Measurements from ENCODE around the gene SAMD3. TPM values are rescaled to one million over a fixed set of nuclear protein-coding genes. Genes with fewer than 3 reads are reported as not detected.

SAMD3 gene
- total RNA-seq, 1 experiment from 2014 or later, result 7.5 TPM

DNA sequence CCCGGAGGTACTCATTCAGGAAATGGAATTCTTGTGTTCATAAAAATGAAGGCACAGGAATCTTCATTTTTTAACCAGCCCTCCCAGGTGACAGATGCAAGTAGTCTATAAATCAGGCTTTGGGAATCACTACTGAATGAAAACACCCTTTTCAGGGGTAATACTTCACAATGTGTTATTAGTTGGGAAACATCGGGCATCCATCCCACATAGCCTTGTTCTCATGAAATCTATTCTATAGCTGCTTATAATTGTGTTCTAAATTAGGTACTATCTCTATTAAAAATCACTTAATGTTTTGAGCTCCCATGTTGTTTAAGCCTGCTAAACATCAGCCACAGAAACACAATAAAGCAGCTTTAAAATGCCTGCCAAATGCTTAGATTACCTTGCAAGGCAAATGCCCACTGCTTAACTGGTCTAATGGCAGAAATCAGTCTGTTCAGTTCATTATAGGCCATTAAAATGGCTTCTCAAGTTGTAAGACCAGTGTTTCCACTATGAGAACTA lies 109.5 kb downstream of the SAMD3 start:
- Histone ChIP-seq H3K27ac (ENCODE audit: low read depth, low read length) (no peak overlapping the region), H3K9me2 (ENCODE audit: insufficient read depth) (no peaks in the 10 kb centered on the region), H3K4me2 (ENCODE audit: low read length) (no peak overlapping the region), H3K79me2 (ENCODE audit: insufficient read depth, low read length) (no peaks in the 10 kb centered on the region), H3K9me3 (ENCODE audit: control insufficient read depth in 1 of 2, insufficient read depth in 1 of 2, low read depth in 1 of 2, low read length in 2 of 2) (no peaks in the 10 kb centered on the region), H3K27me3 (ENCODE audit: insufficient read depth, low read length) (no peaks in the 10 kb centered on the region), H4K20me1 (ENCODE audit: insufficient read depth) (no peaks in the 10 kb centered on the region), H3K9ac (ENCODE audit: low read length) (no peak overlapping the region), H3K36me3 (ENCODE audit: control insufficient read depth in 1 of 2, insufficient read depth in 2 of 2, low read length in 2 of 2) (peaks cover 0 to 2% of the 10 kb centered on the region in 2 experiments; a peak in 1 of 4 replicates), H2AFZ (ENCODE audit: low read depth, low read length, poor library complexity, severe bottlenecking) (no peak overlapping the region), H3K4me1 (ENCODE audit: control insufficient read depth in 1 of 2, insufficient read depth in 2 of 2, low read length in 2 of 2) (no peaks in the 10 kb centered on the region), H3K4me3 (replicated peaks in 1 of 2; ENCODE audit: low read depth in 1 of 2, low read length in 2 of 2) (no peak overlapping the region)
- intact Hi-C loops (cut with micrococcal nuclease), result no loop called here
- no peak for ATAC-seq
- ChIA-PET POLR2A (no interaction called here), RAD21 (ENCODE audit: low non-redundant PET in 1 of 2, low total read pairs in 2 of 2, uncharacterized antibody in 2 of 2, unreplicated experiment in 2 of 2) (no interaction called here), CTCF (no interaction called here)
- DNase-seq (ENCODE audit: low read depth, low spot score), result no peak
- TF ChIP-seq POLR2AphosphoS5 (IDR thresholded peaks at IDR 0.05; ENCODE audit: low read depth, low read length), result no peak
- TF ChIP-seq ZFX (IDR thresholded peaks at IDR 0.05), result no peak
- no peak for TF ChIP-seq JUND (IDR thresholded peaks at IDR 0.05)
- no peak for TF ChIP-seq RAD21 (IDR thresholded peaks at IDR 0.05; ENCODE audit: low read depth)
- no TSS peak for BruUV-seq (replicated peaks)

DNA sequence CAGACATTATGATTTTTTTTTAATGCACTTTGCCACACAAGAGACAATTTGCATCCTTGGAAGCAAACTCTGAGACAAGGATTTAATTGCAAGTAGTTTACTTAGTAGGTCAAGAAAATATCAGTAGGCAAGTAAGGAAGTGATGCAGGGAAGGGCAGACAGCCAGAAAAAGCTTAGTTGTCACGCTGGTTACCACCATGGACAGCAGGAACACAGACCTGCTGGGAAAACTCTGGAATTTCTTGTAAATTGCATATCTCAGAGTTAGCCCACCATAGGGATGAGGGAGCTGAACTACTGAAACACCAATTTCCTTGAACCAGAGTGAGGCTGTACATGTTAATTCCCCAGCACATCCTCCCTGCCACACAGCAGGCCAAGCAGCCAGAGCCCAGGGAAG lies 111.7 kb downstream of the SAMD3 start:
- POLR2A ChIA-PET, result no interaction called here
- BruUV-seq (replicated peaks), result no TSS peak

More for the DNA sequence above, 111.7 kb downstream of the SAMD3 start:
- Histone ChIP-seq H2AFZ (ENCODE audit: low read depth, low read length, poor library complexity, severe bottlenecking) (no peak overlapping the region), H3K79me2 (ENCODE audit: insufficient read depth, low read length) (no peaks in the 10 kb centered on the region), H3K4me1 (ENCODE audit: control insufficient read depth in 1 of 2, insufficient read depth in 2 of 2, low read length in 2 of 2) (no peaks in the 10 kb centered on the region), H3K9ac (ENCODE audit: low read length) (no peak overlapping the region), H3K36me3 (ENCODE audit: control insufficient read depth in 1 of 2, insufficient read depth in 2 of 2, low read length in 2 of 2) (peaks cover 0 to 2% of the 10 kb centered on the region in 2 experiments; a peak in 1 of 4 replicates), H3K4me2 (ENCODE audit: low read length) (no peak overlapping the region), H3K9me2 (ENCODE audit: insufficient read depth) (no peaks in the 10 kb centered on the region), H3K9me3 (ENCODE audit: control insufficient read depth in 1 of 2, insufficient read depth in 1 of 2, low read depth in 1 of 2, low read length in 2 of 2) (no peaks in the 10 kb centered on the region), H4K20me1 (ENCODE audit: insufficient read depth) (no peaks in the 10 kb centered on the region), H3K27ac (ENCODE audit: low read depth, low read length) (no peak overlapping the region), H3K27me3 (ENCODE audit: insufficient read depth, low read length) (no peaks in the 10 kb centered on the region), H3K4me3 (replicated peaks in 1 of 2; ENCODE audit: low read depth in 1 of 2, low read length in 2 of 2) (no peak overlapping the region)
- intact Hi-C loops (cut with micrococcal nuclease), result no loop called here
- ChIA-PET RAD21 (ENCODE audit: low non-redundant PET in 1 of 2, low total read pairs in 2 of 2, uncharacterized antibody in 2 of 2, unreplicated experiment in 2 of 2) (no interaction called here), CTCF (no interaction called here)
- DNase-seq (ENCODE audit: low read depth, low spot score) (no peak), ATAC-seq (no peak)
- TF ChIP-seq JUND (IDR thresholded peaks at IDR 0.05) (no peak), ZNF274 (IDR thresholded peaks at IDR 0.05; ENCODE audit: low read depth, low read length) (no peak)

Measured in HCT116 (cell line).